ENCODE measurements around the gene RASSF5.

The RASSF5 gene

DNA sequence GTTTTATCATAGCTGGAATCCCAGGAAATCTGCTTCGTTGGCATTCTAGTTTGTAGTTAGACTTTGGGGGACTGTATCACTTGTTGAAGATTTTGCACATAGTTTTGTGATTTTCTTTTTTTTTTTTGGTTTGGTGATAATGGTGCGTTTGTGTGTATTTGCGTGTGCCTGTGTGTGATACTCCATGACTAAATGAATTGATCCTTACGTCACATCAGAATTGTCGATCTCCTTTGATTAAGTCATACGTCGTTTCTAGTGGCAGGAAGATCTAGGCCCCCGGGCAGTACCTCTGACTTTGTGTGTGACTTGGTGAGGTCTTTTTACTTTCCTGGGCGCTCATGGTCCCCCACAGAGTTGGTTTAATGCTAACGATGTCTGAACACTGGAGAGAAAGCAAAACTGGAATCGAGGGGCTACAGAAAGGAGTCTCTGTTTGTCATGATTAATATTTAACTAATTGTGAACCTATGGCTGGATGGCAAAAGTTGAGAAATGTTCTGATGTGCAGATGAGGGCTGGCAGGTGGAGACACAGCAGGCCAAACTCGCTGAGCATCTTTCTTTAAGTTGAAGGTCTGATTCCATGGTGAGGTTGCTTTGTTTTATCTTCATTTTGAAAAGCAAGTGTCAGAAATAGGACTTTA lies 2.4 kb downstream of the RASSF5 start:
- Histone ChIP-seq H3K4me3 (ENCODE audit: low read depth, low read length) (no peak overlapping the region), H3K36me3 (no peaks in the 10 kb centered on the region), H3K27me3 (peaks cover 66% of the 10 kb centered on the region), H3K4me1 (no peaks in the 10 kb centered on the region), H3K9me3 (no peaks in the 10 kb centered on the region)
- TF ChIP-seq, protein P1, sequence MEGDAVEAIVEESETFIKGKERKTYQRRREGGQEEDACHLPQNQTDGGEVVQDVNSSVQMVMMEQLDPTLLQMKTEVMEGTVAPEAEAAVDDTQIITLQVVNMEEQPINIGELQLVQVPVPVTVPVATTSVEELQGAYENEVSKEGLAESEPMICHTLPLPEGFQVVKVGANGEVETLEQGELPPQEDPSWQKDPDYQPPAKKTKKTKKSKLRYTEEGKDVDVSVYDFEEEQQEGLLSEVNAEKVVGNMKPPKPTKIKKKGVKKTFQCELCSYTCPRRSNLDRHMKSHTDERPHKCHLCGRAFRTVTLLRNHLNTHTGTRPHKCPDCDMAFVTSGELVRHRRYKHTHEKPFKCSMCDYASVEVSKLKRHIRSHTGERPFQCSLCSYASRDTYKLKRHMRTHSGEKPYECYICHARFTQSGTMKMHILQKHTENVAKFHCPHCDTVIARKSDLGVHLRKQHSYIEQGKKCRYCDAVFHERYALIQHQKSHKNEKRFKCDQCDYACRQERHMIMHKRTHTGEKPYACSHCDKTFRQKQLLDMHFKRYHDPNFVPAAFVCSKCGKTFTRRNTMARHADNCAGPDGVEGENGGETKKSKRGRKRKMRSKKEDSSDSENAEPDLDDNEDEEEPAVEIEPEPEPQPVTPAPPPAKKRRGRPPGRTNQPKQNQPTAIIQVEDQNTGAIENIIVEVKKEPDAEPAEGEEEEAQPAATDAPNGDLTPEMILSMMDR (IDR thresholded peaks at IDR 0.05; ENCODE audit: low read depth, low read length), result no peak
- DNase-seq, result no peak

DNA sequence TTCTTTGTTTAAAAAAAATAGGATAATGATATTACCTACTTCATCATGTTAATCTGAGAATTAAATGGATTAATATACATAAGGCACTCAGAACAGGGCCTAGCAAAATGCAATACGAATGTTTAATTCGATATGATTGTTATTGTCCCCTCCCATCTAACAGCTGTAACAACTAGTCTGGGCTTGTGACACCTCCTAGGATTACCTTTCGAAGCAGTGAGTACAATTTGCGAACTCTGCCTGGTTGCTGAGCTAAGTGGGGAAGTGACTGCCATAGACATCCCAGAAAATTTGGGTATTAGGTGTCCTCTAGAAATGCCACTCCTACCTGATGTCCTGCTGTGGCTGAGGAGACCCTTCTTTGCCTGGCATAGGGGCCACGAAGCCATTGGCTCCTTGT lies 3.0 kb downstream of the RASSF5 start:
- H3K4me1 ChIP-seq, result no peaks in the 10 kb centered on the region
- no peak for DNase-seq
- H3K27me3 ChIP-seq, result peaks cover 60% of the 10 kb centered on the region
- H3K9me3 ChIP-seq, result no peaks in the 10 kb centered on the region
- H3K4me3 ChIP-seq (ENCODE audit: low read depth, low read length), result no peak overlapping the region
- H3K36me3 ChIP-seq, result no peaks in the 10 kb centered on the region
- TF ChIP-seq, protein P1 (IDR thresholded peaks at IDR 0.05; ENCODE audit: low read depth, low read length), result no peak

DNA sequence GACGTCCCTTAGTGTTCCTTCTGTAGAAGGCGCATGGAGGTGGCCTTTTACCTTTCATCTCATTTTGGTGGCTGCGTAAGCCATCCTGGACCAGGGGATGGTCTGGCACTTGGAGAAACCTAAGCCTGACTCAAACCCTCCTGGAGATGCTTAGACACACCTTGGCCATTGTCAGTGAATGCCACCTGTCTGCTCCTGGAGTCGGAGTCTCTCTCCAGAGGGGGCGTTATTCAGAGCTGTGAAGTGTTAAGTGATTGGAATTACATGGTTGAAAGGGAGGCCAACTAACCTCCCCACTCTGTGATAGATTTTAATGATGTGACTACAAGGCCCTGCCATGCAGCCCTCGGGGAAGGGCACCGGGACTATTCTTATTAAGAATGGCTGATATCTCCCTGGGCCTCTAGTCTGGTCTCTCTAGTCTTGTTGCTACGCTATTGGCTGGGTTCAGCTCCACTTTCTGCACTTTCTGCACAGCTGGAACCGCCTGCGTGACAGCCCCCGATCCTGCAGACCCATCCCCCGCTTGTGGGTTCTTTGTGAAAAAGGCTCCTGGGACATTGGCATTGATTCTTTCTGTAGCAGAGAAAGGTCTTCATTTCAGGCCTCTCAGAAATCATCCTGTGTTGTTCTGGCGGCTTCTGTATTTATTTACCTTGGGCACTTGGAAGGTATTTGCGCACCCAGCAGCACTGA lies 4.2 kb downstream of the RASSF5 start:
- H3K9me3 ChIP-seq, result no peaks in the 10 kb centered on the region
- H3K36me3 ChIP-seq, result no peaks in the 10 kb centered on the region
- no peak for DNase-seq
- no peak overlapping the region for H3K4me3 ChIP-seq (ENCODE audit: low read depth, low read length)
- TF ChIP-seq, protein P1 (IDR thresholded peaks at IDR 0.05; ENCODE audit: low read depth, low read length), result no peak
- H3K27me3 ChIP-seq, result peaks cover 48% of the 10 kb centered on the region
- no peaks in the 10 kb centered on the region for H3K4me1 ChIP-seq

DNA sequence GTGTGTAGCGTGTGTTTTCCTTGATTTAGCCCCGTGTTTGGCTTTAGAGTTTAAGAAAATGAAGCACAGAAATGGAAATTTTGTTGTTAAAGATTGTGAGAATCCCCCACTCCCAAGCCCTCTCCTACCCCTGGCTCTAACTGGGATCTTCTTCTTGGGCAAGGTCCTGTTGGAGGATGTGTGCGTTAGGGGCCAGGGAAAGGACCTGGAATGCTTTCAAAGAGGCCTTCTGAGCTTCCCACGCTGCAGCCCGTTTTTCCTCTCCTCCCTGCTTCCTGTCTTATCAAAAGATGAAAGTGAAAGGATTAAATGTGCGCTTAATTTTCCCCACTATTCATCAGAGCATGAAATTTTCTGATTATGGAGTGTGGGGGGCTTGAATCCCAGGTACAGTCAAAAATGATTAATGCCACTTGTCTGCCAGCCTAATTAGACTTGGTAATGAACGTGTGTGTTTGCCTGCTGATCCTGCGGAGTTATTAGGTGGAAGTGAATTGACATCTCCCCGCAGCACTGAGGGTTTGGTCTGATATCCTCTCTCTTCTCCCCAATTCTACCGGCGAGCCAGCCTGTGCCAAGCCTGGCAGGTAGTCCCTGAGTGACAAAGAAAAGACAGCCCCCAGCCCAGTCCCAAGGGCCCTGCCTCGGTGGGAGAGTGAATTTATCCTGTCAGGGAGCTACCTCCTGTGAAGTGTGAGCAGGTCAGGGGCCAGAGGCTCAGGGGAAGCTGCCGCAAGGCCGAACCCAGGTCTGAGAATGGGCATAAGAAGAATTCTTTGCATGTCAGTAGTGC lies 4.9 kb downstream of the RASSF5 start:
- H3K4me3 ChIP-seq (ENCODE audit: low read depth, low read length), result no peak overlapping the region
- no peaks in the 10 kb centered on the region for H3K36me3 ChIP-seq
- peaks cover 41% of the 10 kb centered on the region for H3K27me3 ChIP-seq
- H3K4me1 ChIP-seq, result no peaks in the 10 kb centered on the region
- H3K9me3 ChIP-seq, result no peaks in the 10 kb centered on the region
- TF ChIP-seq, protein P1 (IDR thresholded peaks at IDR 0.05; ENCODE audit: low read depth, low read length), result no peak
- DNase-seq, result no peak

DNA sequence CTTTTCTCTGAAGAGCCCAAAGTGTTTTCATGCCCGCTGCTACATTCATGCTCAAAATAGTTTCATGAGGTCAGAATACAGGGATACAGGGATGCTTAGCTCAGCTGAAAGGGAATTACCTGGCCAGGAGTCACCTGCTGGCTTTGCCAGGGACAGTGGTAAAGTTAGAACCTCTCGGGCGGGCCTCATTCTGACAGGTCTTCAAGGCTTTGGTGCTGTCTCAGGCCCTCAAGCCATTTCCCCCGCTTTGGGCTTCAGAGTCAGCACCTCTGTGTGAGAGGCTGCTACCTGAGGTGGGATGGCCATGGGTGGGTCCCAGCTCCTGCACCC lies 5.5 kb downstream of the RASSF5 start:
- H3K4me1 ChIP-seq, result no peaks in the 10 kb centered on the region

More for the DNA sequence above, 5.5 kb downstream of the RASSF5 start:
- no peaks in the 10 kb centered on the region for H3K9me3 ChIP-seq
- peaks cover 37% of the 10 kb centered on the region for H3K27me3 ChIP-seq
- DNase-seq, result no peak
- no peaks in the 10 kb centered on the region for H3K36me3 ChIP-seq
- TF ChIP-seq, protein P1 (IDR thresholded peaks at IDR 0.05; ENCODE audit: low read depth, low read length), result no peak
- H3K4me3 ChIP-seq (ENCODE audit: low read depth, low read length), result no peak overlapping the region
